K562 (cell line): ENCODE data around the gene TBXA2R. TPM values are rescaled to one million over a fixed set of nuclear protein-coding genes. Genes with fewer than 3 reads are reported as not detected.

Experiments used
- DMBX1 ChIP-seq: fragments of 250-450 bp; sonication (Bioruptor Pico); IDR thresholded peaks from 2 replicates; pipeline ENCODE4 v1.8.0; 2022; ENCODE audit warnings: inconsistent platforms, mild to moderate bottlenecking, moderate library complexity, borderline replicate concordance
- HDGF ChIP-seq: fragments of 450-650 bp; IDR thresholded peaks from 2 replicates; pipeline ENCODE4 v1.6.1; 2016
- NCOA4 ChIP-seq: fragments of 450-650 bp; IDR thresholded peaks from 2 replicates; pipeline ENCODE4 v1.6.1; 2018; ENCODE audit warnings: mild to moderate bottlenecking; ENCODE audit not compliant: partially characterized antibody
- NR2C2 ChIP-seq, 2 experiments: fragments of 200-800 bp in 1 of 2; sonication (Bioruptor generic) in 1 of 2; sonication (generic) in 1 of 2; formaldehyde crosslinking in 1 of 2; IDR thresholded peaks; 2 replicates each; pipeline versions ENCODE4 v1.6.1 to v1.8.0; 2016 to 2022; ENCODE audit warnings: mild to moderate bottlenecking in 1 of 2, missing compliant biosample characterization in 1 of 2, missing genetic modification characterization in 1 of 2, missing genetic modification reagents in 1 of 2
- PCBP1 ChIP-seq: fragments of 200-400 bp; formaldehyde crosslinking; IDR thresholded peaks from 2 replicates; pipeline ENCODE4 v1.6.1; 2018; ENCODE audit warnings: mild to moderate bottlenecking, low read depth, low read length; ENCODE audit not compliant: poor library complexity, severe bottlenecking
- PHF20 ChIP-seq: fragments of 450-650 bp; IDR thresholded peaks from 2 replicates; pipeline ENCODE4 v1.6.1; 2018; ENCODE audit not compliant: partially characterized antibody
- POLR2H ChIP-seq: IDR thresholded peaks from 2 replicates; pipeline ENCODE4 v1.6.1; 2016; ENCODE audit warnings: missing genetic modification characterization, low read depth, mild to moderate bottlenecking, control low read depth, missing compliant biosample characterization, moderate library complexity
- PTRF ChIP-seq: fragments of 450-650 bp; IDR thresholded peaks from 2 replicates; pipeline ENCODE4 v1.6.1; 2016; ENCODE audit warnings: mild to moderate bottlenecking, missing genetic modification characterization, missing compliant biosample characterization
- RCOR1 ChIP-seq, 2 experiments: IDR thresholded peaks; 2 replicates each; pipeline ENCODE4 v1.6.1; 2012; ENCODE audit warnings: low read depth in 2 of 2, low read length in 2 of 2, borderline replicate concordance in 1 of 2, improper control_type of control experiment in 1 of 2
- SMARCA5 ChIP-seq: fragments of 450-650 bp; IDR thresholded peaks from 2 replicates; pipeline ENCODE4 v1.6.1; 2016
- TCF7L2 ChIP-seq: fragments of 150-350 bp; IDR thresholded peaks from 2 replicates; pipeline ENCODE4 v1.6.1; 2016; ENCODE audit warnings: low read depth, mild to moderate bottlenecking, low read length, moderate library complexity
- TGIF2 ChIP-seq: sonication (generic); formaldehyde crosslinking; IDR thresholded peaks from 2 replicates; pipeline ENCODE4 v1.8.1; 2022; ENCODE audit warnings: mild to moderate bottlenecking, missing genetic modification reagents, moderate library complexity
- TRIM24 ChIP-seq, 2 experiments: fragments of 450-650 bp; IDR thresholded peaks; 2 replicates each; pipeline ENCODE4 v1.6.1; 2016
- XRCC3 ChIP-seq: fragments of 450-650 bp; IDR thresholded peaks from 2 replicates; pipeline ENCODE4 v1.6.1; 2017; ENCODE audit warnings: mild to moderate bottlenecking, moderate library complexity
- ZNF12 ChIP-seq: sonication (generic); formaldehyde crosslinking; IDR thresholded peaks from 2 replicates; pipeline ENCODE4 v1.4.0; 2020; ENCODE audit warnings: mild to moderate bottlenecking, missing genetic modification reagents
- ZNF311 ChIP-seq: fragments of 250-450 bp; sonication (Bioruptor Pico); IDR thresholded peaks from 2 replicates; pipeline ENCODE4 v1.4.0; 2020; ENCODE audit warnings: mild to moderate bottlenecking, moderate library complexity
- polyA plus RNA-seq, 8 experiments: library from polyadenylated mRNA; depleted of rRNA in 4 of 8; stranded (reverse) in 5 of 8; unstranded in 3 of 8; fragments of >200 nt; fragmentation: Nextera tagmentation in 2 of 8; fragmentation: Illumina TruSeq in 1 of 8; extraction: Ambion mirVana in 2 of 8; extraction: Trizol in 1 of 8; gene quantifications; 2 replicates each; pipeline versions ENCODE4 v1.2.1 to v1.2.3, GENCODE V29; 2011 to 2014; ENCODE audit warnings: inconsistent platforms in 1 of 8, missing spikeins in 1 of 8
- total RNA-seq, 7 experiments: library from RNA; depleted of rRNA in 6 of 7; stranded (reverse); fragments of >200 nt in 6 of 7; fragmentation: Illumina TruSeq in 2 of 7; extraction: Trizol in 2 of 7; gene quantifications; 2 replicates each; pipeline versions ENCODE4 v1.2.1 to v1.2.3, GENCODE V29; 2011 to 2021; ENCODE audit warnings: low replicate concordance in 1 of 7
- TF ChIP-seq, protein P1 (sequence below): sonication (generic); formaldehyde crosslinking; IDR thresholded peaks from 2 replicates; pipeline ENCODE4 v1.8.0; 2022; ENCODE audit warnings: missing genetic modification reagents, mild to moderate bottlenecking, borderline replicate concordance
- TF ChIP-seq, protein P2 (sequence below): sonication (generic); formaldehyde crosslinking; IDR thresholded peaks from 2 replicates; pipeline ENCODE4 v1.8.0; 2023; ENCODE audit warnings: mild to moderate bottlenecking, missing genetic modification reagents
- TF ChIP-seq, protein P3 (sequence below): fragments of 450-650 bp; formaldehyde crosslinking; IDR thresholded peaks from 2 replicates; pipeline ENCODE4 v1.4.0; 2022; ENCODE audit warnings: mild to moderate bottlenecking, moderate library complexity
- TF ChIP-seq, protein P4 (sequence below): sonication (generic); formaldehyde crosslinking; IDR thresholded peaks from 2 replicates; pipeline ENCODE4 v1.8.0; 2022; ENCODE audit warnings: mild to moderate bottlenecking, missing genetic modification reagents
- TF ChIP-seq, protein P5 (sequence below): sonication (generic); formaldehyde crosslinking; IDR thresholded peaks from 2 replicates; pipeline ENCODE4 v1.8.1; 2023; ENCODE audit warnings: mild to moderate bottlenecking, missing genetic modification reagents

The TBXA2R gene
- total and polyA plus RNA-seq, 9 of the 15 experiments (the other 6 are each of a cell fraction or from before 2014, with no cell fraction given): 1.5 to 24.0 (median 2.8) TPM

DNA sequence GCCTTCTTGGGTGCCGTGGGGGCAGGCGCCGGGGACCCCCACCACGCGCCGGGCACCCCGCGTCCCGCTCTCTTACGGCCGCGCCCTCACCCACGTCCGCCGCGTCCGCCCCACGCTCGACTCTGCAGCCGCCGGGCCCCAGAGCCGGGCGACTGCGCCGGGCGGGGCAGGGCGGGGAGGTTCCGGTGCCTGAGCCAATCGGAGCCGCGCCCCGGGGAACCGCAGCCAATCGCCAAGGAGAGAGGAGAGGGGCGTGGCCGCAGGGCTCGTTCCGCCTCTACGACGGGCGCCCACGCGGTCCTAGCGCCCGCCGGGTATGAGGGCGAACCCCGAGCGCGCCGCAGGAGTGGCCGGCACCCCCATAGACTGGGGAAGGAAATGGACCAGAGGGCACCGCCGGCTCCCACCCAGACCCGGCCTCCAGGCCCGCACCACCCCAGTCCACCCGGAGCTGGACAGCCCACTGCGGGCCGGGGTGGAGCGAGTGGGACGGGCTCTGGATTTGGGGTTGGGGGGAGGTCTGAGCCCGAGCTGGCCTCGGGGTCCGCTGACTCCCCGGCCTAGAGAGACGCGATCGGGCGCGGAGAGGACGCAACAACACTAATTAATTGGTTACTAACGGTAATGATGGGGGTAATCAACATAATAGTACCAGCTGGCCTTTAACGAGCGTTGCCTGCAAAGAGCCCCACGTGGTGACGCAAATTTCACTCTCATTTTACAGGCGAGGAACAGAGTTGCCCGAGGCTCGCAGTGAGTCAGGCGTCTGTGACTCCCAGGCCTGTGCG is 49.0 kb downstream of the TBXA2R start, which contains the start of gene MFSD12 (continued):
- TF ChIP-seq DMBX1 (CRISPR knock-in tag) (no peak), PTRF (tag) (no peak), SMARCA5 (no peak), TGIF2 (CRISPR knock-in tag) (peak; percentile 44; the same call in 1 of the 2 replicates), NR2C2 (CRISPR knock-in tag; IDR thresholded peaks at IDR 0.05) (peak; percentile 21; the same call in 1 of the 2 replicates), NR2C2 (tag; IDR thresholded peaks at IDR 0.05) (no peak), TCF7L2 (no peak), PCBP1 (peak; percentile 57), NCOA4 (no peak), ZNF311 (CRISPR knock-in tag) (no peak), ZNF12 (CRISPR knock-in tag) (no peak), XRCC3 (no peak), PHF20 (peak; percentile 54), RCOR1 (IDR thresholded peaks at IDR 0.05; ENCODE audit: borderline replicate concordance in 1 of 2, low read depth in 2 of 2, low read length in 2 of 2) (no peak), HDGF (no peak), POLR2H (no peak), TRIM24 (IDR thresholded peaks at IDR 0.05) (no peak)
- TF ChIP-seq, protein P1, sequence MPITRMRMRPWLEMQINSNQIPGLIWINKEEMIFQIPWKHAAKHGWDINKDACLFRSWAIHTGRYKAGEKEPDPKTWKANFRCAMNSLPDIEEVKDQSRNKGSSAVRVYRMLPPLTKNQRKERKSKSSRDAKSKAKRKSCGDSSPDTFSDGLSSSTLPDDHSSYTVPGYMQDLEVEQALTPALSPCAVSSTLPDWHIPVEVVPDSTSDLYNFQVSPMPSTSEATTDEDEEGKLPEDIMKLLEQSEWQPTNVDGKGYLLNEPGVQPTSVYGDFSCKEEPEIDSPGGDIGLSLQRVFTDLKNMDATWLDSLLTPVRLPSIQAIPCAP (CRISPR knock-in tag): no peak
- TF ChIP-seq, protein P2, sequence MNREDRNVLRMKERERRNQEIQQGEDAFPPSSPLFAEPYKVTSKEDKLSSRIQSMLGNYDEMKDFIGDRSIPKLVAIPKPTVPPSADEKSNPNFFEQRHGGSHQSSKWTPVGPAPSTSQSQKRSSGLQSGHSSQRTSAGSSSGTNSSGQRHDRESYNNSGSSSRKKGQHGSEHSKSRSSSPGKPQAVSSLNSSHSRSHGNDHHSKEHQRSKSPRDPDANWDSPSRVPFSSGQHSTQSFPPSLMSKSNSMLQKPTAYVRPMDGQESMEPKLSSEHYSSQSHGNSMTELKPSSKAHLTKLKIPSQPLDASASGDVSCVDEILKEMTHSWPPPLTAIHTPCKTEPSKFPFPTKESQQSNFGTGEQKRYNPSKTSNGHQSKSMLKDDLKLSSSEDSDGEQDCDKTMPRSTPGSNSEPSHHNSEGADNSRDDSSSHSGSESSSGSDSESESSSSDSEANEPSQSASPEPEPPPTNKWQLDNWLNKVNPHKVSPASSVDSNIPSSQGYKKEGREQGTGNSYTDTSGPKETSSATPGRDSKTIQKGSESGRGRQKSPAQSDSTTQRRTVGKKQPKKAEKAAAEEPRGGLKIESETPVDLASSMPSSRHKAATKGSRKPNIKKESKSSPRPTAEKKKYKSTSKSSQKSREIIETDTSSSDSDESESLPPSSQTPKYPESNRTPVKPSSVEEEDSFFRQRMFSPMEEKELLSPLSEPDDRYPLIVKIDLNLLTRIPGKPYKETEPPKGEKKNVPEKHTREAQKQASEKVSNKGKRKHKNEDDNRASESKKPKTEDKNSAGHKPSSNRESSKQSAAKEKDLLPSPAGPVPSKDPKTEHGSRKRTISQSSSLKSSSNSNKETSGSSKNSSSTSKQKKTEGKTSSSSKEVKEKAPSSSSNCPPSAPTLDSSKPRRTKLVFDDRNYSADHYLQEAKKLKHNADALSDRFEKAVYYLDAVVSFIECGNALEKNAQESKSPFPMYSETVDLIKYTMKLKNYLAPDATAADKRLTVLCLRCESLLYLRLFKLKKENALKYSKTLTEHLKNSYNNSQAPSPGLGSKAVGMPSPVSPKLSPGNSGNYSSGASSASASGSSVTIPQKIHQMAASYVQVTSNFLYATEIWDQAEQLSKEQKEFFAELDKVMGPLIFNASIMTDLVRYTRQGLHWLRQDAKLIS (CRISPR knock-in tag): no peak; the same call in 1 of the 2 replicates
- TF ChIP-seq, protein P3, sequence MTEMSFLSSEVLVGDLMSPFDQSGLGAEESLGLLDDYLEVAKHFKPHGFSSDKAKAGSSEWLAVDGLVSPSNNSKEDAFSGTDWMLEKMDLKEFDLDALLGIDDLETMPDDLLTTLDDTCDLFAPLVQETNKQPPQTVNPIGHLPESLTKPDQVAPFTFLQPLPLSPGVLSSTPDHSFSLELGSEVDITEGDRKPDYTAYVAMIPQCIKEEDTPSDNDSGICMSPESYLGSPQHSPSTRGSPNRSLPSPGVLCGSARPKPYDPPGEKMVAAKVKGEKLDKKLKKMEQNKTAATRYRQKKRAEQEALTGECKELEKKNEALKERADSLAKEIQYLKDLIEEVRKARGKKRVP (CRISPR knock-in tag): no peak
- TF ChIP-seq, protein P4, sequence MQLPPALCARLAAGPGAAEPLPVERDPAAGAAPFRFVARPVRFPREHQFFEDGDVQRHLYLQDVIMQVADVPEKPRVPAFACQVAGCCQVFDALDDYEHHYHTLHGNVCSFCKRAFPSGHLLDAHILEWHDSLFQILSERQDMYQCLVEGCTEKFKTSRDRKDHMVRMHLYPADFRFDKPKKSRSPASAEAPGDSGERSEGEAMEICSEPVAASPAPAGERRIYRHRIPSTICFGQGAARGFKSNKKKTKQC: peak; percentile 19
- TF ChIP-seq, protein P5, sequence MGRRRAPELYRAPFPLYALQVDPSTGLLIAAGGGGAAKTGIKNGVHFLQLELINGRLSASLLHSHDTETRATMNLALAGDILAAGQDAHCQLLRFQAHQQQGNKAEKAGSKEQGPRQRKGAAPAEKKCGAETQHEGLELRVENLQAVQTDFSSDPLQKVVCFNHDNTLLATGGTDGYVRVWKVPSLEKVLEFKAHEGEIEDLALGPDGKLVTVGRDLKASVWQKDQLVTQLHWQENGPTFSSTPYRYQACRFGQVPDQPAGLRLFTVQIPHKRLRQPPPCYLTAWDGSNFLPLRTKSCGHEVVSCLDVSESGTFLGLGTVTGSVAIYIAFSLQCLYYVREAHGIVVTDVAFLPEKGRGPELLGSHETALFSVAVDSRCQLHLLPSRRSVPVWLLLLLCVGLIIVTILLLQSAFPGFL: peak; percentile 81; the same call in 1 of the 2 replicates
